NCI-H128 (cell line): ENCODE results near the gene ZNF697.

ENCODE experiments used
- DNase-seq: peaks from one replicate; lab custom pipeline; 2025; ENCODE audit not compliant: unreplicated experiment; lab: John Stamatoyannopoulos, UW

Gene ZNF697

GRCh38 chr1:119664067-119664466, 16.0 kb upstream of the ZNF697 start:
- DNase-seq, result no peak

GRCh38 chr1:119662034-119662437, 14.0 kb upstream of the ZNF697 start:
- no peak for DNase-seq

DNA sequence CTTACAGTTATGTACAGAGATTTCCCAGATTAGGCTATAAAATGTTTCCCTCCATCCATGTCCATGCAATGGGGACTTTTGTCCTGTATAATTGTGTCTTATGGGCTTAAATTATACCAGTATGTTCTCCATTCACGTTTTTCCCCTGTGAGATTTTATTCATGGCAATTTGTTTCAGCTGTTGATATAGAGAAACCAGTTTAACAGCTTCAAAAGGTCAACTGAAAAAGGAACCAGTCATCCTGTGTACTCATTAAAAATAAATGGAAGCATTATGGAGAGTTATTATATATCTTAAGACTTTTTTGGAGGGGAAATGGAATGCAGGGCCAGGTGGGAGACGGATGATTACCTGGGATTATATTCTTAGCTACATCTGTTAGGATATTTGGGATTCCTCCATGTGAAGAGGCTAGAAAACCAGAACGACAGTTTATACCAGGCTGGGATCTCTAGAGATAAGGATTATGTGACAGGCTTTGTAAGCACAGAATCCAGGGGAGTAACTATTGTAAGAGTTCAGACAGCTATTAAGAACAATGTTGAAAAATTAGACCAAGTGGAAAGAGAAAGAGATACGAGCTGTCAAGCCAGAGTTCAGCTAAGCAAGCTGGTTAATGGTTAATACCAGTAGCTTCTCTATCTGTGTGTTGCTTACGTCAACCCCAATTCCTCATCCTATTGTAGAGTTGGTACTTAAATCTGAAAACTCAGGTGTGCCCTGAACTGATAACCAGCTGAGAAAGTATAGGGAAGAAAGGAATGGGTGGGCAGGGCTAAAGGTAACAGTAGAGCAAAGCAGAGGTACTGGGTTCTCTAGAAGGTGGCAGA, 12.4 kb upstream of the ZNF697 start:
- no peak for DNase-seq

DNA sequence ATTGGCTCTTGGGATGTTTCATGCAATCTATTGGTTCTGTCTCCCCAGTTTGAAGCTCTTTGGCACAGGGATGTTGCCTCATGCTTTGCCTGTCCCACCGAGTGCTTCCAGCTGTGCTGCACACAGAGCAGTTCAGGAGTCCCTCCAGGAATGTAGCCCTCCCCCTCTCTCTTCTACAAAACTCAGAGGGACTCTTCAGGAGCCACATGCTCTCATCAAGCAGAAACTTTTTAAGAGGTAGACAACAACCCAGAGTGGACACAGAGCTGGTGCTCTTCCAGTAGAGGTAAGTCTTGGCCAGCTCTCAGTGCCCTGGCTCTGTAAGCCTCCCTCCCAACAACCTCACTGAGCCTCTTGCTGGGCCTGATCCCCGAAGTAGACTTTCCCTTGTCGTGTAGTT, 11.6 kb upstream of the ZNF697 start:
- DNase-seq, result no peak

DNA sequence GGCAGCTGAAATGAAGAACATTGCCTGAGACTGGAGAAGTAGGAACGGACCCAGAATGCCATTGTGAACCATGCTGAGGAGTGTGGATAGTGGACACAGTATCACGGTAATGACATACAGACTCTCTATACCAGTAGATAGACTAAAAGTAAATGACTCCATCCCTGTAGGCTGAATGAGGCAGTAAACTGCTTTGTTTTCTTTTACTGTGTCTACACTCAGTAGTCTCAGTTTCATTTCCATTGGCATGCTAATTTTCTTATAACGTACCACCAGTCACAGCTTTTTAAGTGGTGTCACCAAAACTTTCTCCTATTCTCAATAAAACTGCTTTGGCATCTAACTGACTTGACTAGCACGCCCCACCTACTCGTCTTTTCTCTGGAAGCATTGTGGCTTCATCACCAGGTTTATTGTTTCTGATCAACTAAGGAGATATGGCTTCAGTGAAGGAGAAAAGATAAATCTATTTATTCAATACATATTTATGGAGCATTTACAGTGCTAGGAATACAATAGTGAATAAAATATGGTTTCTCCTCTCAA, 8.4 kb upstream of the ZNF697 start:
- no peak for DNase-seq

GRCh38 chr1:119655154-119655553, 7.1 kb upstream of the ZNF697 start:
- DNase-seq, result no peak

DNA sequence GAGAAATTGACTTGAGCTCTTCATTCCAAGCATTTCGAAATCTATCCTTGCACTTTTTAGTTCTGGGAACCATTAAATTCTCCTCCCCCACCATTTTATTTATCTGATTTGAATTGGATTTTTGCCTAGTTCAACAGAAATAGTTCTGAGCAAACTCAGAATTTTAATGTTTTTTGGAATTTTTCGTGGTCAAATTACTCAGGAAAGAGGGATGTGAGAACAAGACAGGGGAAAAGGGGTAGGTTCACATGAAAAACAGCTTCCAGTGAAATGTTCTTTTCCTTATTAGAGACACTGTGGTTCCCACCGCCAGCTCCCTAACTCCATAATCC, 5.7 kb upstream of the ZNF697 start:
- no peak for DNase-seq

DNA sequence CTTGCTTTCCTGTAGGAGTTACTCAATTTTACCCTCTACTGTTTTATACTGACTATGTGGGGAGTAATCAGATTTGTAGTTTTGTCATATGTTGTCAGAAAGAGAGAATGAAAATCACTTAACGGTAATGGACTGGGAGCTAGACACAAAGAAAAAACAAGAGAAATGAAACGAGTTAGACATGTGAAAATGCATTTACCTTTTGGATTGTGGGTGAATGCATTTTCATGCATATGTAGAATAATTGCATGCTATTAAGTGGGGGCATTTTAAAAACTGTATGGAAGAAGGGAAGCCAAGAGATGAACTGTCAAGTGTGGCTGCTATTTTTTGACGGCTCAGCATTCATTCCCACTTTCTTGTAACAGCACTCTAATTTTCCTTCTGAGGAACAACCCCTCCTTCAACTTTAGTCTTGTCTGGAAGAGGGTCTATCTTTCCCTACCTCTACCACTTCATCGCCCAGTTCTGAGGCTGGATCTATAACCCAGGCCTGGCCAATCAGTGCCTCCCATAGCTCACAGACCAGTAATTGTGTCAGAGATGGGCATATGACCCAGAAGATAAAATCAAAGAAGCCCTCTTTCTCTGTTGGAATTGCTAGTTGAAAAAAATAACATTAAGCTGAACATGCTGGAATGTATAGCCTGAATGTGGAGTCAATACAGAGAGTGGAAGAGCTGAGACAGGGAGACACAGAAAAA, 5.2 kb upstream of the ZNF697 start:
- DNase-seq, result no peak

DNA sequence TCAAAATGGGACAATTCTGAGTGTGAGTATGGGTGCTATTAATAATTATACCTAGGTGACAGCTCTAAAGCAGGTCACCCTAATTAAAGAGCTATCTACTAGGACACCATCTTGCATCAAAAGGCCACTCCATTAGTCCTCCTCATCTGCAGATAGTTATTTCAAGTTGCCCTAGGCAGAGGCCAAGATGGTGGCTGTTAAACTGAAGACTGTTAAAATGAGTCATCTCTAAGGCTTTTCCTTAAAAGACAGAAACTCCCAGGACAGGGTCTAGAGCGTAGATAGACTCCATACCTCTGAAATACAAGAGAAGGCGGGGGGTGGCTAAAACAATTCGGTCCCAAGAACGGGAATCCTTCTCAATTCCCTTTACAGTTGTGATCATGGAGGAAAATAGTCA, 4.5 kb upstream of the ZNF697 start:
- no peak for DNase-seq

DNA sequence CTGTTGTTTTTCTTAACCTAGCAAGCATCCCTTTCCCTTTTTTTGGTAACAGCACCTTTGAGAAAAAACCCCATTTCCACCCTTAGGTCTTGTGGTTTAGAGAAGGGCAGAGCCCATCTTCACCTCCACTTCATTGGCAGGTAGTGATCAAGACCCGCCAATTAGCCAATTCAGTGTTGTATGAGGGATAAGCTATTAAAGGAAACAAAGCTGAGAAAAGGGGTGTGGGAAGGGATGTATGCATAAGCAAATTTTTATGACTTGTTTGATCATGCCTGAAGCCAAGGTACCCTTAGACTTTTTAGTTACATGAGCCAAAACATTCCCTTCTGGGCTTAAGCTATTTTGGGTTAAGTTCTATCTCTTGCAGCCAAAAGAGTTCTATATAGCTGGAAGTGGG, 3.6 kb upstream of the ZNF697 start:
- DNase-seq, result no peak

GRCh38 chr1:119651133-119651532, 3.1 kb upstream of the ZNF697 start:
- no peak for DNase-seq

DNA sequence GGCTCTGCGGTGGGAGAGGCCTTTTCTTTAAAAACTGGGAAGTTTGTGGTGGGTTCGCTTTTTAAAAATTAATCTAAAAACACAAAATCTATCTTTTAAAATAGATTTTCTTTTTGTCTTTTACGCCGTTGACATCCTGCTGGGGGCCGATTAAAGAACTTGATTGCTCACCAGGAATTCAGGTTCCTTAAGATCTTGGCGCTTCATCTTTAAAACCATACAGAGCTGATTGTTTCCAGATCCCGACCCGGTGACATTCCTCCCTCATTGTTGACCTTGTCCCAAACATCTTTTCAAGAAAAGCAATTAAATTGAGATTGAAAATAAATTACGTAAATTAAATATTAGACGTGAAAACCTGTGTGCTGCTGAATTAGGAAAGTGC, 546 bp upstream of the ZNF697 start:
- DNase-seq, result no peak

GRCh38 chr1:119647228-119647733, 785 bp downstream of the ZNF697 start:
- no peak for DNase-seq

DNA sequence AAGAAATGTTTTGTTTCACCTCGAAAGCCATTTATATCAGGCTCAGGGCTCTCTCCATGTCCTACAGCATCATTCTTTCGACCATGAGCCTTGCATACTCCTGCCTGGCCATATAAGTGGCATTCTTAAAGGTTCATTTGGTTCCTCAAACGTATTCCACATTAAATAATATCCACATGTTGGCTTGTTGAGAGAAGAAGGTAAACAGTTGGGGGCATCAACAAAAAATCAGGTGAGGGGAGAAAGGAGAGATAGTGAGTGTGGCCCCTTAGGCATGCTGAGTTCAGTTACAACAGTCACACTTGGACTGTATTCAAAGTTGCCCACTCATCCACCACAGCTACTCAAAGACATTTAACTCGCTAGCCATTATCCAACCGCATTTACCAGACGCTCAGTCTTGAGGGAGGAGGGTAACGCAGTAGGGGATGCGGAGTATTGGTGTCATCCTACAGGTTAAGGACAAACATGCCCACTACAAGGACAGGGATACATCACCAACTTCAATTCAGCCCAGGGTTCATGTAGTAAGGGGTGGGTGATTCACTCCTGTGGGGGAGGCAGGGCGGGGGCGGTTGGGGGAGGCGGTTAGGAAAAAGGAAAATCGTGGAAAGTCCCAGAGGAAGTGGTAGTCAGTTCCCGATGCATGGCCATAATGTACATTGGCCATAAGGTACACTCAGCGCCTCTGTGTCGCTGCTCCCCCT, 1.4 kb downstream of the ZNF697 start:
- no peak for DNase-seq

DNA sequence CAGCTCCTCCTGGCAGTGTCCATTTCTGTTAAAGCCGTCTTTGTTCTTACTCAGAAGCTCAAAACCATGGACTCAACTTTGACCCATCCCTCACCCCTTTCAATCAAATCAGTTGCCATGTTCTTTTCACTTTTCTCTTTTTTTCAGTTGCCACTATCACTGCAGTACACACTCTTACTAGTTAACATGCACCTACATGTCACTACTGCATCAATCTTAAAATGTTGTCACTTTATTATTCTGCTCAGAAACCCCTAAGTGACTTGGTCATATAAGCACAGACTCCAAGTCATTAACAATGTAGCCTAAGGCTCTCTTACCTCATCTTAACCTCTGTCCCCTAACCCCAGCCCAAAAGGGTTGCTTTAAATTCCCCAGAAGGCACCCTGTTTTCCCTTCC, 9.0 kb downstream of the ZNF697 start:
- DNase-seq, result no peak

DNA sequence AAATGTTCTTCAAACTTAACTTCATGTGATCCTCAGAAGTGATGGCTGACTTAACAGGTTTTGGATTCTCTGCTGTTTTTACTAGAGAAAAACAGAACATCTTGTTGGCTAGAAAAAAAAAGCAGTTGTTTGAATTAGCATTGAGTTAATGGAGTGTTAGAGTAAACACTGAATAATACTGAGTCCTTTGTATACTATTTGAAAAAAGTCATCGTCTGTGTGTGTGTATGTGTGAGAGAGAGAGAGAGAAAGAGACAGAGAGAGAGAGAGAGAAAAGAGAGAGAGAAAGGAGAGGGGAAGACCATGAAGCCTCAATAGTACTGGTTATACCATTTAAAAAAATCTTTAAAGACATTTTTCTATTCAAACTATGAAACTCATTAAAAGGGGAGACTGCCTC, 10.4 kb downstream of the ZNF697 start:
- no peak for DNase-seq

GRCh38 chr1:119636491-119637089, 11.5 kb downstream of the ZNF697 start:
- no peak for DNase-seq

- DNase-seq, result no peak
Observed at GRCh38 chr1:119635811-119636390, 12.2 kb downstream of the ZNF697 start.

GRCh38 chr1:119634016-119634415, 14.1 kb downstream of the ZNF697 start:
- DNase-seq, result no peak

GRCh38 chr1:119633575-119633974, 14.5 kb downstream of the ZNF697 start:
- DNase-seq, result no peak

GRCh38 chr1:119632841-119633240, 15.2 kb downstream of the ZNF697 start:
- DNase-seq, result no peak
